HEK293T (cell line): ENCODE data around the gene TBCEL.

ENCODE experiments used
- BHLHE40 ChIP-seq: fragments of 450-650 bp; IDR thresholded peaks from 2 replicates; pipeline ENCODE4 v1.6.1; 2016; ENCODE audit warnings: mild to moderate bottlenecking, moderate library complexity, borderline replicate concordance
- CTBP1 ChIP-seq: fragments of 450-650 bp; IDR thresholded peaks from 2 replicates; pipeline ENCODE4 v1.6.1; 2016; ENCODE audit warnings: borderline replicate concordance
- ELF4 ChIP-seq: fragments of 450-650 bp; IDR thresholded peaks from 2 replicates; pipeline ENCODE4 v1.6.1; 2017; ENCODE audit warnings: antibody characterized with exemption
- FOXA1 ChIP-seq: fragments of 450-650 bp; IDR thresholded peaks from 2 replicates; pipeline ENCODE4 v1.6.1; 2016; ENCODE audit warnings: mild to moderate bottlenecking
- FOXM1 ChIP-seq: fragments of 450-650 bp; IDR thresholded peaks from 2 replicates; pipeline ENCODE4 v1.6.1; 2017; ENCODE audit warnings: mild to moderate bottlenecking, borderline replicate concordance
- L3MBTL2 ChIP-seq: fragments of 450-650 bp; conservative IDR thresholded peaks from 2 replicates; pipeline ENCODE4 v1.6.1; 2016; ENCODE audit warnings: mild to moderate bottlenecking
- LEF1 ChIP-seq: fragments of 450-650 bp; IDR thresholded peaks from 2 replicates; pipeline ENCODE4 v1.6.1; 2017; ENCODE audit warnings: mild to moderate bottlenecking, borderline replicate concordance
- PKNOX1 ChIP-seq: fragments of 450-650 bp; IDR thresholded peaks from 2 replicates; pipeline ENCODE4 v1.6.1; 2016
- SUZ12 ChIP-seq: fragments of 450-650 bp; IDR thresholded peaks from 2 replicates; pipeline ENCODE4 v1.6.1; 2016; ENCODE audit warnings: mild to moderate bottlenecking
- TARDBP ChIP-seq: fragments of 450-650 bp; IDR thresholded peaks from 2 replicates; pipeline ENCODE4 v1.6.1; 2016
- ZNF384 ChIP-seq: fragments of 450-650 bp; IDR thresholded peaks from 2 replicates; pipeline ENCODE4 v1.6.1; 2016

- TF ChIP-seq L3MBTL2 (no peak), PKNOX1 (no peak), FOXA1 (no peak), ZNF384 (no peak), CTBP1 (no peak), FOXM1 (no peak), SUZ12 (no peak), BHLHE40 (no peak), LEF1 (no peak), ELF4 (no peak), TARDBP (no peak)
Measured at GRCh38 chr11:121082219-121082618, 58.3 kb downstream of the TBCEL start.
